SJSA1 (cell line): ENCODE data around the gene CRYAA. TPM values are rescaled to one million over a fixed set of nuclear protein-coding genes. Genes with fewer than 3 reads are reported as not detected.
"Not testable (repeated sequence)": the region's sequence is repeated elsewhere in the genome, so short reads cannot be mapped to it uniquely, and the experiment has no call there.

Source experiments
- DNase-seq, 2 experiments: peaks; one replicate each; pipeline ENCODE4 v3.0.0-alpha.2; 2015 to 2020; ENCODE audit warnings: low spot score in 2 of 2, low read depth in 1 of 2
- H3K27ac ChIP-seq: fragments of 250-450 bp; sonication (Bioruptor Pico); 2 replicates; pipeline ENCODE4 v1.5.1; 2020; ENCODE audit warnings: mild to moderate bottlenecking, moderate library complexity
- H3K27me3 ChIP-seq: fragments of 250-450 bp; sonication (Bioruptor Pico); replicated peaks from 2 replicates; pipeline ENCODE4 v1.5.1; 2020; ENCODE audit warnings: mild to moderate bottlenecking, moderate library complexity
- H3K36me3 ChIP-seq: fragments of 250-450 bp; sonication (Bioruptor Pico); 2 replicates; pipeline ENCODE4 v1.5.1; 2020; ENCODE audit warnings: mild to moderate bottlenecking
- H3K4me1 ChIP-seq: fragments of 250-450 bp; sonication (Bioruptor Pico); replicated peaks from 2 replicates; pipeline ENCODE4 v1.6.1; 2021; ENCODE audit warnings: mild to moderate bottlenecking
- H3K4me3 ChIP-seq: fragments of 250-450 bp; sonication (Bioruptor Pico); 2 replicates; pipeline ENCODE4 v1.5.1; 2020; ENCODE audit warnings: mild to moderate bottlenecking
- H3K9me3 ChIP-seq: fragments of 250-450 bp; sonication (Bioruptor Pico); replicated peaks from 2 replicates; pipeline ENCODE4 v1.5.1; 2020; ENCODE audit warnings: mild to moderate bottlenecking
- total RNA-seq: library from RNA; depleted of rRNA; stranded (reverse); fragments of >200 nt; shearing (Covaris generic); gene quantifications from 2 replicates; pipeline ENCODE4 v1.2.3, GENCODE V29; 2014

Gene CRYAA
- total RNA-seq, 1 experiment from 2014 or later = not detected

GRCh38 chr21:43169230-43169886 is 550 bp downstream of the CRYAA start:
- not testable (repeated sequence) for H3K4me3 ChIP-seq, DNase-seq, H3K9me3 ChIP-seq, H3K27me3 ChIP-seq, H3K27ac ChIP-seq, H3K36me3 ChIP-seq, H3K4me1 ChIP-seq

GRCh38 chr21:43169891-43170290 is 1.1 kb downstream of the CRYAA start:
- H3K9me3 ChIP-seq, H3K4me1 ChIP-seq, H3K36me3 ChIP-seq, H3K4me3 ChIP-seq, DNase-seq, H3K27ac ChIP-seq, H3K27me3 ChIP-seq: not testable (repeated sequence)

DNA sequence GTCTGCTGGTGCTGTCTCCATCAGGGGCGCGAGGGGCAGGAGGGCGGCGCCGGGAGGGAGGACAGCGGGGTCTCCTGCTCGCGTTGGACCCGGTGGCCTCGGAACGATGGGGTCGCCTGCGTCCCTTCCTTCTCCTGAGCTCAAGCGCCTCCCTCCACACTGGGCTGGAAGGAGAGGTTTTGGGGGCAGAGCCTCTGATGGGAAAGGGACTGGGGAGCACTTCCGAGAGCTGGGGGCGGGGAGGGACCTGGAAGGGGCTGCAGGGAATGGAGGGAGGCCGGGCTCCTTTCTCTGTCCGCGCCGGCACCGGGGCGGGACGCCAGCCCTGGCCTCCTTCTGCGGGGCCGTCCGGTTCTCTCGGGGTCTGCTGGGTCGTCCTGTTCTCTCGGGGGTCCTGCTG is 4.0 kb downstream of the CRYAA start:
- H3K27me3 ChIP-seq, H3K27ac ChIP-seq, H3K36me3 ChIP-seq, DNase-seq, H3K4me1 ChIP-seq, H3K4me3 ChIP-seq, H3K9me3 ChIP-seq: not testable (repeated sequence)

DNA sequence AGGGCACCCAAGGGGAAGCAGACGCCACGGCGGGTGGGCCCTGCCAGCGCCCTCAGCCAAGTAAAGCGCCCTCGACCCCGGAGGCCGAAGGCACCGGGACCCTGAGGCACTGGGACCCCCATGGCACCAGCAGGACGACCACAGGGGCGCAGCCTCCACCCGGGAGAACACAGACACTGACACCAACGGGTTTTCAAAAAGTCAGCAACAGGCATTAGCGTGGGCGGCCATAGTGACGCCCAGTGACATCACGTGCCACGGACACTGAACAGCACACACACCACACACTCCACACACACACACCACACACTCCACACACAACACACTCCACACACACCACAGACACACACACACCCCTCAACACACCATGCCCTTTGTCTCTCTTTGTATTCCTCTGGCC is 4.6 kb downstream of the CRYAA start:
- not testable (repeated sequence) for H3K27ac ChIP-seq

DNA sequence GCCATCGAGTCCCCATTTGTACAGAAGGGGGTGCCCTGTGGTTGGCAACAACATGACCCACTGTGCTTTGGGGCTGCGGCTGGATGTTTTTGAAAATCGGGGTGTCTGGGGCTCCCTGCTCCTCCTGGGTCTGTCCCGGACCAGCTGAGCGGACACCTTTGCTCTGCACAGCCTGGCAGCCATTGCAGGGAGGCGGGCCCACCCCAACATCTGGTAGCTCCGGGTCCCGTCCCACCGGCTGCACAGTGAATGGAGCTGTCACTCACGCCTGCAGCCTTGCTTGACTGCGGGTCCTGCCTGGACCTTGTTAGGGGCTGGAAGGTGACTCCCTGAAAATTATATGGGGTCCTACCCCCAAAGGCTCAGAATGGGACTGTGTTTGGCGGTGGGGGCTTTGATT is 5.1 kb downstream of the CRYAA start:
- DNase-seq, H3K4me1 ChIP-seq, H3K27ac ChIP-seq, H3K9me3 ChIP-seq, H3K36me3 ChIP-seq, H3K4me3 ChIP-seq, H3K27me3 ChIP-seq: not testable (repeated sequence)

More for the DNA sequence above, 4.6 kb downstream of the CRYAA start:
- not testable (repeated sequence) for H3K4me1 ChIP-seq, H3K27me3 ChIP-seq, H3K9me3 ChIP-seq, DNase-seq, H3K36me3 ChIP-seq, H3K4me3 ChIP-seq

- not testable (repeated sequence) for H3K36me3 ChIP-seq, H3K27ac ChIP-seq, H3K9me3 ChIP-seq, H3K27me3 ChIP-seq, H3K4me1 ChIP-seq, H3K4me3 ChIP-seq, DNase-seq
These were observed 6.2 kb downstream of the CRYAA start for GRCh38 chr21:43174998-43175397.

GRCh38 chr21:43176621-43177020 is 7.8 kb downstream of the CRYAA start:
- not testable (repeated sequence) for H3K36me3 ChIP-seq, H3K27me3 ChIP-seq, H3K9me3 ChIP-seq, H3K4me1 ChIP-seq, H3K27ac ChIP-seq, DNase-seq, H3K4me3 ChIP-seq

DNA sequence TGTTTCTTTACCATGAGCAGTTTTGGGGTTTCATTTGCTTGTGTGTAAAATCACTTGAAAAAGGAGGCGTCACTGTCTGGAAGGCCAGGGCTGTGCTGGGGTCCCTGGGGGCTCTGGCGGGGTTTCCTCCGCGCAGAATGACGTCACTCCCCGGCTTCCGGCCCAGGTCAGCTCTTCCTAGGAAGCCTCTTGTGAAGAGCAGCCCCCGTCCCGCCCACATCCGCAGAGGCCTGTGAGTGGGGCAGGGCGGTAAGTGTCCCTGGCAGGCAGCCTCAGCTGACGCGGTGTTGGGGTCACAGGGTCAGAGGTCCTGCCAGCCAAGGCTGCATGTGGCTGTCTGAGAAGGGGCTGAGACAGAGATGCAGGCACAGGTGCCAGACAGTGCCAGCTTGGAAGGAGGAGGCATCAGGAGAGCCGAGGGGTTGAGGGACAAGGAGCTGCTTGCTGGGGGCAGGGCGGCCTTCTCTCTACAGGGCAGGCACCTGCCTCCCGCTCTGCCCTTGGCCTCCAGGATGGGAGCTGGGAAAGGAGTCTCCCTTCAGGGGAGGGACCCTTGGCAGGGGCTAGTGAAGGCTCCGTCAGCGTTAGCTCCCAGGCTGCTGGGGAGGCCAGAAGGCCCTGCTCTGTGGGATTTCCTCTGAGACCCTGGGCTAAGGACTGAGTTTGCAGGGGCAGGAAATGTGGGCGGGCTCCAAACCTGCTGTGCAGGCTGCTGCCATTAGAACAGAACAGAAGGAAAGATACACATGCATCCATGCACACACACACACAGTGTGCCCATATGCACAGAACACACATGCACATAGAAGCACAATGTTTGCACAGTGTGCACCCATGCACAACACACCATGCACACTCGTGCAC is 8.5 kb downstream of the CRYAA start:
- not testable (repeated sequence) for H3K27me3 ChIP-seq, DNase-seq, H3K9me3 ChIP-seq, H3K27ac ChIP-seq, H3K4me1 ChIP-seq, H3K36me3 ChIP-seq, H3K4me3 ChIP-seq

DNA sequence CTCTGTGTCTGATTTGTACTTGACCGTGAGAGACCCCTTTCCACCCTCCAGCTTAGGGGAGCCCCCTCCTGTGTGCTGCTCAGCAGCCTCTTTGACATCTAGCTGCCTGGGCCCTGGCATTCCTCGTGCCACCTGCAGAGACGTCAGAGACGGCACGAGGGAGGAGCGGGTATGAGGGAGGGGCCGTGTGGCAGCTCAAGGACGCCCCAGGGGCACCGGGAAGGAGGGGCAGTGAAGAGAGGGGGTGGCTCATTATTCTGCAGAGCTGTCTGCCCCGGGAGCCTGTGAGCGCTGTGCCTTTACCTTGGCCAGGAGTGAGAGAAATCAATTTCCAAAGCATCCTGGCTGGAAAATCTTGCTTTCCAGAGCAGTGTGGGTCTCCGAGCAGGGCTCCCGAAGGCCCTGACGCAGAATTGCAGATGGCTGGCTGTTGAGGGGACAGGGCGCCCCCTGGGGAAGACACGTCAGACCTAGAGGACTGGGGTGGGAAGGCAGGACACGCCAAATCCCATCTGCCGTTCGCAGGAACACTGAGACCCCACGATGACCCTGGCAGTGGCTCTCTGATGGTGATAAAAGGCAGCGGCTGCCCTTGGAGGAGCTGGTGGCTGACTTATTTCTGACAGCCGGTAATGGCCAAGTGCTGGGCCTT is 9.5 kb downstream of the CRYAA start:
- not testable (repeated sequence) for DNase-seq

GRCh38 chr21:43181033-43181432 is 12.2 kb downstream of the CRYAA start:
- not testable (repeated sequence) for H3K4me1 ChIP-seq, H3K36me3 ChIP-seq, H3K27me3 ChIP-seq, H3K27ac ChIP-seq, H3K4me3 ChIP-seq, DNase-seq, H3K9me3 ChIP-seq

More for the DNA sequence above, 9.5 kb downstream of the CRYAA start:
- not testable (repeated sequence) for H3K4me3 ChIP-seq, H3K9me3 ChIP-seq, H3K36me3 ChIP-seq, H3K4me1 ChIP-seq, H3K27me3 ChIP-seq, H3K27ac ChIP-seq

DNA sequence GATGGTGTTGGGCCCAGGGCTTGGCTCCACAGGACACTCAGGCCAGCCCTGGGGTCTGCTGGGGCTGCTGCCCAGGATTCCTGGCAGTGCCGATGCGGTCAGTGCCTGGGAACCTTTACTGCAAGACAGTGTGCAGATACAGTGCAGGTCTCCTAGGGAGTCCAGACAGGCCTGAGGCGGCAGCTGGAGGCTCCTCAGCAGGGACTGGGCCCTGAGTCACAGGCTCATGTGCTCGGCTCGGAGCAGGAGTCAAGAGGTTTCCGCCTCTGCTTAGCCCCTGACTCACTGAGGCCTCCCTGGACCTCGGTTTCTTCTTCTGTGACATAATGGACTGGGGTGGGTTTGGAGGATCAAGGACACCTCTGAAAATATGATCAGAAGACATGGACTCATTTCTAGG is 18.5 kb downstream of the CRYAA start:
- H3K4me1 ChIP-seq, DNase-seq, H3K9me3 ChIP-seq, H3K27me3 ChIP-seq, H3K36me3 ChIP-seq, H3K27ac ChIP-seq, H3K4me3 ChIP-seq: not testable (repeated sequence)

DNA sequence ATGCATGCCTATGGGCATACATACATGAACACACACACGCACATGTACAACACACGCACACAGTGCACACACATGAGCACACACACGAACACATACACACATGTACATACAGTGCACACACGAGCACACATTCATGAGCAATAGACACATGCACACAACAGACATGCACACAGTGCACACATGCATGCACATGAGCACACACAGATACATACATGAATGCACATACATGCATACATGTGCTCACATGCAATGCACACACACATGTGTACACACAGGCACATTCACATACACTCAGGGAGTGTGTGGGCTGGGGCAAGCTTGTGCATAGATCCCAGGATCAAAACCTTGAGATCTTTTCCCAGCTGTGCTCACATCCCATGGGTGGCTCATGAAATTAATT is 18.9 kb downstream of the CRYAA start:
- H3K4me1 ChIP-seq = no peaks in the 10 kb centered on the region
- H3K9me3 ChIP-seq = no peaks in the 10 kb centered on the region
- no peak overlapping the region for H3K27ac ChIP-seq
- DNase-seq = peak in 1 of 2 experiments; percentile 10
- no peaks in the 10 kb centered on the region for H3K27me3 ChIP-seq
- H3K4me3 ChIP-seq = no peak overlapping the region
- no peaks in the 10 kb centered on the region for H3K36me3 ChIP-seq

DNA sequence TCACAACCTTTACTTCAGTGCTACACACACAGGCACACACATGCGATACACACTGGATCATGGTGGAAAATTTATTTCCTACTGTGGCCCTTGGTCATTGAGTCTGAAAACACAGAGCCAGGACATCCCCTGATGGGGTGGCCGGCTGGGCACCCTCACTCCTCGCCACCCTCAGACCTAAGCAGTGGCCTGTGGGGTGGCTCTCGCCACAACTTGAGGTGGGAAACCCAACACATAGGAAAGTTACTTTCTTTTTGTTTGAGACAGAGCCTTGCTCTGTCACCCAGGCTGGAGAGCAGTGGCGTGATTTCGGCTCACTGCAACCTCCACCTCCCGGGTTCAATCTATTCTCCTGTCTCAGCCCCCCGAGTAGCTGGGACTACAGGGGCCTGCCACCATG is 19.4 kb downstream of the CRYAA start:
- no peaks in the 10 kb centered on the region for H3K27me3 ChIP-seq
- H3K9me3 ChIP-seq = no peaks in the 10 kb centered on the region
- no peak overlapping the region for H3K4me3 ChIP-seq
- DNase-seq = peak in 1 of 2 experiments; percentile 7
- no peaks in the 10 kb centered on the region for H3K36me3 ChIP-seq
- H3K27ac ChIP-seq = no peak overlapping the region
- no peaks in the 10 kb centered on the region for H3K4me1 ChIP-seq

GRCh38 chr21:43188592-43189210 is 19.9 kb downstream of the CRYAA start:
- Histone ChIP-seq H3K9me3 (no peaks in the 10 kb centered on the region), H3K4me1 (no peaks in the 10 kb centered on the region), H3K4me3 (no peak overlapping the region), H3K36me3 (no peaks in the 10 kb centered on the region), H3K27me3 (no peaks in the 10 kb centered on the region), H3K27ac (no peak overlapping the region)
- peak in 1 of 2 experiments; percentile 34 for DNase-seq
